Dedifferentiated amniotic fluid mesenchymal stem cell (primary cell): Measurements from ENCODE around the gene PIK3AP1.
"Not testable (repeated sequence)": the region's sequence is repeated elsewhere in the genome, so short reads cannot be mapped to it uniquely, and the experiment has no call there.

ENCODE experiments used
- DNase-seq: peaks from one replicate; pipeline ENCODE4 v3.0.0-alpha.2; 2016; ENCODE audit errors: extremely low spot score

PIK3AP1 gene, protein sequence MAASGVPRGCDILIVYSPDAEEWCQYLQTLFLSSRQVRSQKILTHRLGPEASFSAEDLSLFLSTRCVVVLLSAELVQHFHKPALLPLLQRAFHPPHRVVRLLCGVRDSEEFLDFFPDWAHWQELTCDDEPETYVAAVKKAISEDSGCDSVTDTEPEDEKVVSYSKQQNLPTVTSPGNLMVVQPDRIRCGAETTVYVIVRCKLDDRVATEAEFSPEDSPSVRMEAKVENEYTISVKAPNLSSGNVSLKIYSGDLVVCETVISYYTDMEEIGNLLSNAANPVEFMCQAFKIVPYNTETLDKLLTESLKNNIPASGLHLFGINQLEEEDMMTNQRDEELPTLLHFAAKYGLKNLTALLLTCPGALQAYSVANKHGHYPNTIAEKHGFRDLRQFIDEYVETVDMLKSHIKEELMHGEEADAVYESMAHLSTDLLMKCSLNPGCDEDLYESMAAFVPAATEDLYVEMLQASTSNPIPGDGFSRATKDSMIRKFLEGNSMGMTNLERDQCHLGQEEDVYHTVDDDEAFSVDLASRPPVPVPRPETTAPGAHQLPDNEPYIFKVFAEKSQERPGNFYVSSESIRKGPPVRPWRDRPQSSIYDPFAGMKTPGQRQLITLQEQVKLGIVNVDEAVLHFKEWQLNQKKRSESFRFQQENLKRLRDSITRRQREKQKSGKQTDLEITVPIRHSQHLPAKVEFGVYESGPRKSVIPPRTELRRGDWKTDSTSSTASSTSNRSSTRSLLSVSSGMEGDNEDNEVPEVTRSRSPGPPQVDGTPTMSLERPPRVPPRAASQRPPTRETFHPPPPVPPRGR

DNA sequence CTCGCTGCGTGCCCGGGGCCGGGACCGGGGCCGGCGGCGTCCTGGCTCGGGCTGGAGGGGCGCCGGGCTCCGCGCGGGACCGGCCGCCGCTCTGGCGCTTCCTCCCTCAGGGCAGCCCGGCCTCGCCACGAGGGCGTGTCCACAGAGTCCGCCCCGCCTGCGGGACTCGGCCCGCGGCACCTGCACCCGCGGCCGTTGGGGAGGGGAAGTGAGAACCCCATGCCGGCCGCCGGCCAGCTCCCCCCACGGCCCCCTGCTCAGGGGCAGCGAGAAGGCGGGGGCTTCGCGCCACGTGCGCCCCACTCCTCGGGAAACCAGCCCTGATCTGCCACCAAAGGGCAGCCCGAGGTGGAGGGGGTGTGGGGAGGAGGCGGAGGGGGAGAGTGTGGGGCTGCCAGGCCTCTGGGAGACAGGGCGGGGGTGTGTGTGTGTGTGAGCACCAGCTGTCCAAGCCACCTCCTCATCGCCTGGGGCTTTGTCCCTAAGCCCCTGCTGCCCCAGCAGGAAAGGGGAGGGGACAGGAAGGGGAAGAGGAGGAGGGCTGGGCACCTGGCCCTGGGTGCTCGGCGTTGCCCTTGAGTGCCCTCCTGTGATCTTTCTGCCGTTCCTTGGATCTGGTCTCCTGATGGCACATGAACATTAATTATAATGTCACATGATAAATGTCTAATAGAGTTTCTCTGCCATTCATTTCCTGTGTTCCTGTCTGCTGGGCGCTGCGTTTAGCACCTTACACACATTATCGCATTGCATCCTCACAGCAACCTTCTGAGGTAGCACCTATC lies at the start of gene PIK3AP1:
TSS of gene PIK3AP1 (minus strand) at position 93 of the 785 bp plus-strand sequence. CDS start 120 bp downstream, outside the sequence.
- no peak for DNase-seq

GRCh38 chr10:96768136-96768535 lies 47.8 kb upstream of the PIK3AP1 start:
- DNase-seq: no peak

- DNase-seq: no peak
Observed at GRCh38 chr10:96767611-96768010, 47.3 kb upstream of the PIK3AP1 start.

DNA sequence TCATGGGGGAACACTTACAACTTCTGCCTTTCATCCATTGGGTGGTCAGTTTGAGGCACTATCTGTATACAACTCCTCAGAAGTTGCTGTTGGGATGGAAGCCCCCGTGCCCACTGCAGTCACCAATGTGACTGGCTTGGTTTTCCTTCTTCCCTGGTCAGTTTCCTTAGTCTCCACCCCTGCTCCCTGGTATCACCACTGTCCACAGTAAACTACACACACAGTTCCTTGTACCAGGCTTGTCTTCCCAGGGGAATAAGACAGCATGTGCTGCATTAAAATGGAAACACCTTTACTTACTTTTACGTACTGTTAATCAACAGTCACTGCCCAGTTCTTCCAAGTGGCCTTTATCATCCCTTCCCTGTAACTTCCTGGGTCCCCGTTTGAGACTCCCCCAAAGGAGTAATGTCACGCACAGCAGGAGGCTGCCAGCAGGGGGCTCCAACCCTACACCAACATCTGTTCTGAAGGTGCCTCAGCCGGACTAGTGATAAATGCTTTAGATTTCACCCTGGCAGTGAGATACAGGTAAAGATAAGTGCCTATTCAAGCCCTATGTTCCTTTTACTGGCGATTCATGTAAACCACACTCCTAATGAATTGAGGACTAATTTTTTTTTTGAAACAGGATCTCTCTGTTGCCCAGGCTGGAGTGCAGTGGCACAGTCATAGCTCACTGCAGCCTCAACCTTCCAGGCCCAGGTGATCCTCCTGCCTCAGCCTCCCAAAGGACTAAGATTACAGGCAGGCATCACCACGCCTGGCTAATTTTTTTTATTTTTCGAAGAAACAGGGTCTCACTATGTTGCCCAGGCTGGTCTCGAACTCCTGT lies 45.3 kb upstream of the PIK3AP1 start:
- DNase-seq: peak; percentile 23

DNA sequence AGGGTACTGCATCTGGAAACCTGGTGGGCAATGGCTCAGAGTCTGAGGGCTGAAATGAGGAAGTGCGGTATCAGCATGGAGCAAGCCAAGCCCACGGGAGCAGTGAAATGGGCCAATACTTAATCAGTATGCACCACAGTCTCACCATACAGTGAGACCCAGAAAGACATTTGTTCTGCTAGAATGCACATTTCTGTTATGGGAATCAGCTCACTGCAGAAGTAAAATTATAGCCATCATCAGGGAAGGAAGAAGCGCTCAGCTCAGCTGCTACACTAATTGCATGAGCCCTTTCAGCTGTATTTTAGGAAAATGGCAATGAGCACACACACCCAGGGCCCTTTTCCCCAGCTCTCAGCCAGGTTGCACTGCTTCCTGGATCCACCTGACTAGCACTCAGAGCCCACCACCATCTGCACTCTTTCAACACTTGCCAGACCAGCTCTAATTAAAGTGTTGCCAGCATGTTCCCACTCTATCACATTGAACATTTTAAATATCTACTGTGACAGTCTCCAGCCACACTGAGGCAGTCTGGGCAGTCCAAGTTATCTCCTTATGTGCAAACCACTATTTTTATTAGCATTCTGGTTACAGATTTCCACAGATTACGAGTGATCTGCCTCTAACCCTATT lies 44.2 kb upstream of the PIK3AP1 start:
- DNase-seq: no peak

- DNase-seq: no peak
Observed at GRCh38 chr10:96758423-96758822, 38.1 kb upstream of the PIK3AP1 start.

GRCh38 chr10:96756111-96756903 lies 36.0 kb upstream of the PIK3AP1 start:
- DNase-seq: no peak

- DNase-seq: no peak
Observed at GRCh38 chr10:96753956-96754355, 33.6 kb upstream of the PIK3AP1 start.

DNA sequence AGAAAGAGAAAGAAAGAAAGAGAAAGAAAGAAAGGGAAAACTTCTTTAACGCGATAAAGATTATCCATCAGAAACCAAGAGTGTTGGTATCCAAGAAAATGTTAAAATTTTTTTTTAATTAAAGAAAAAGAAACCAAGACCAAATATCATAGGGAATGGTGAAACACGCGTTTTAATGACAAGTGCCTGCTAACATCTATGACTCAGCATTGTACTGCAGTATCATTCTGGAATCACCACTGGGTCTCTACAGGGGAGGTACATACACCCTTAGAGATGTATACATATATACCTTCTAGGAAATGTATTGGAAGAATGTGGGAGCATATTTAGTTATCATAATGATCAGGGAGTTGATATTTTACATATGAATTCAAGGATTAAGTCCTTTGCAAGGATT lies 32.1 kb upstream of the PIK3AP1 start:
- no peak for DNase-seq

- DNase-seq: not testable (repeated sequence)
Observed at GRCh38 chr10:96750316-96750715, 30.0 kb upstream of the PIK3AP1 start.

DNA sequence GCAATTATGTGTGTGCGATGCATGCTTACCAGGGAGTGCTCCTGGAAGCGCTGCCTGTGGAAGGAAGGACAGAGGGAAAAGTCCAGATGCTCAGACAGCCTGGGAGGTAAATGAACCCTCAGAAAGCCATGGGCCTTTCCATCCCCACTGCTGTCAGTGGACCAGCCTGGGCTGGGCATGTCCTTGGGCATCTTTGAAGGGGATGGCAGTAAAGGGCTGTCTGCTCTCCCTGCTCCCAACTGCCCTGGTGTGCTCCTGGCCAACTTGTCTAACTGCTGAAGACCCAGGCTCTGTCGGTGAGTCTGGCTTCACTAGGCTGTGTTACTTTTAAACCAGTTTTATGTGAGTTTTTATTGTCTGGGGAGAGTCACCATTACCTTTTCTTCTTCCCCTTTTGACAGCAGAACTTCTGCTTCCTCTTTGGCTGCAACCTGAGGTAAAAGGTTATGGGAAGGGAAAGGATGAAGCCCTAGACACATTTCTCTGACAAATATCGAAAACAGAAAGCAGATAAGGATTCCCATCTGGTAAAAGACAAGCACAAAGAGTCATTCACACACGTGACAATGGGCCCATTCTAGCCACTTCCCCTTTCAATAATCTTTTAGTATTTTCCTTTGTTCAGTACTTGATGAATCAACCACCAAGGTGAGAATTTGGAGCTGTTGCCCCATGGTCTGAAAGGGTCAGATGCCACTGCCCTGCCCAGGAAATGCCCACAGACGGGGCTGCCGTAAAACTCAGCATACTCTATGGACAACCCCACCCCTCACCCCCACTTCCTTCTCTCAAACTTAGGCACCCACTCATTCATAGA lies 27.6 kb upstream of the PIK3AP1 start:
- DNase-seq: no peak

DNA sequence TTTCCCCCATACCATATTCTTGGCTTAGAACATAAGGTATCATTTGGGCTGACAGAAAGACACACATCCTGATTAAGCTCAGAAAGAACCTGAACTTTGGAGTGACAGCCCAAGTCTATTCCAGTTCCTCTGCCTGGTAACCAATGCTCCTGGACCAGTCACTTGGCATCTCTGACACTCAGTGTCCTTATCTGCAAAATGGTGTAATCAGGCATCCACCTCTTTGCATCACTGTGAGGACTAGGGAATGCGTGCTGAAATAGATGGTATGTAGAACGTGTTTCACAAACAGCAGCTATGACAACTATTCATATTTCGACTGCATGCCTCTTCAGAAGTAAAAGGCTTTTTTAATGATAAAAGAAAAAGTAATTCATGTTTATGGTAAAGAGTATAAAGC lies 26.2 kb upstream of the PIK3AP1 start:
- DNase-seq: no peak

DNA sequence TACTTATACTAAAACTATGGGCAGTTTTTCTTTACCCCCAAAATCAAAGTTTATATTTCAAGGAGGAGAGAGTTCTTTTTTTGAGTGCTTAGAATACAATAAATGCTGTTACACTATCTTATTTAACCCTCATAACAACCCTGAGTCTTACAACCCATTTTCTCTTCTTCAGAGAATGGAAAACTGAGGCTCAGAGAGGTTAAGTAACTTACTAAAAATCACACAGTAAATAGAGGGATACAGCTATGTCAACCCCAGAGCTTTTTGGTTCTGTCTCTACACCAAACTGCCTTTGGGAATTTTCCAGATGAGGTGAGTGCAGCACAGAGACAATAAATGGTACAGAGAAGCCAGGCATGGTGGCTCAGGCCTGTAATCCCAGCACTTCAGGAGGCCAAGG lies 25.6 kb upstream of the PIK3AP1 start:
- DNase-seq: no peak

DNA sequence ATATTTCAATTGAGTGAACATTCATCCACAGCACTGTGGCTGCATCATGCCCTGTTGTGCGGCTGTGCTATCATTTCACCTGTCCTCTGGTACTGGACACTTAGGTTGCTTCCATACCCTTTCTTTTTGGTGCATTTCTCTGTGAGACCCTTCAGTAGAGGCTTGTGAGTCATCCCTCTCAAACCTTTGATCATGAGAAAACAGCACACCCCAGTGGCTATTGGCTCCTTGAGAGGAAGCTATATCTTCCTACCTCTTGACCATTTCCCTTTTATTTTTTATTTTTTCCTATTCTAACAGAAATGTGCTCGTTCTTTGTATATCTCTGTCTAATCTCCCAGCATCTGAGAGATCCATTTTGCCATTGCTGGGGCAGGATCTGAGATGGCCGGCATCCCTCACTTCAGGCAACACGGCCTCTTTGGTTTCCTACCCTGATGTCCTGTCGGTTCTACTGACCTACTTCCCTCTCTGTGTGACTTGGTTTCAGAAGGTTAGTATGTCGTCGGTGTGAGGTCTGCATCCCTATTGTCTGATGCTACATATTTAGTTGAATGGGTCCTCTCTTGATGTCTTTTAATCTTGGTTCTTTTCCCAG lies 23.8 kb upstream of the PIK3AP1 start:
- DNase-seq: no peak

DNA sequence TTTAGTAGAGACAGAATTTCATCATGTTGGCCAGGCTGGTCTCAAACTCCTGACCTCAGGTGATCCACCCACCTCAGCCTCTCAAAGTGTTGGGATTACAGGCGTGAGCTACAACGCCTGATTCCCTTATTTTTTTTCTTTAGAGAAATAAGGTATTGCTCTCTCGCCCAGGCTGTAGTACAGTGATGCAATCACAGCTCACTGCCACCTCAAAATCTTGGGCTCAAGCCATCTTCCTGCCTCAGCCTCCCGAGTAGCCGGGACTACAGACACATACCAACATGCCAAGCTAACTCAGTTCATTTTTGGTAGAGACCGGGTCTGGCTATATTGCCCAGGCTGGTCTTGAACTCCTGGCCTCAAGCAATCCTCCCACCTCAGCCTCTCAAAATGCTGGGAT lies 21.2 kb upstream of the PIK3AP1 start:
- not testable (repeated sequence) for DNase-seq

DNA sequence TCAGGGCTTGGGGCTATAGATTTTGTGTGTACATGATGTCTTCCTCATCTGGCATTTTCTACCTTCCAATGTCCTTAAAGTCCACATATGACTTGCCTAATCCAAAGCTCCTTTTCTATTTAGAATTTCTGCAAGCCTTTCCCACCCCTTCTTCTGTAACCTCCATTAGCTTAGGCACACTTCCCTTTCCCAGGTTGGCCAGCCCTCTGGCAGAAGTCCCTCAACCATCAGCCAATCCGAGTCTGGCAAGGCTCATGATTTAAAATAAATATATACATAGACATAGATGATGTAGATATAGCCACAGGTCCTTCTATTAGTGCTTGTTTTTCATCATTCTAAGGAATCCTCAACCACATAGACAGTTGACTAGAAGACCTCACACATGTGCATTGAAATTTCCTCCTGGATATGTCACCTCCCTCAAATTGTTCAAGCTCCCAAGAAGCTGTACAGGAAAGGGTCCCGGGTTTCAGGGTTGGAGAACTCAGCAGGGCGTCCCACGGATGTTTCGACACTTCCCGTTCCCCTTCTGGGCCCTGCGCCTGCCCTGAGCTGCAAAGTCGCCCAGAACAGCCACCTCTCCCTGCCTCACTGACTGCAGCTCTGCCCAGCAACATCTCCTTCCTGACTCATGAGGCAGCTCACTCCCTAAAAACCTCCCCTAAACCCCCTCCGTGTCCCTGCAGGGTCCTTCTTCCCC lies 20.4 kb upstream of the PIK3AP1 start:
- no peak for DNase-seq

- no peak for DNase-seq
Observed at GRCh38 chr10:96740141-96740540, 19.8 kb upstream of the PIK3AP1 start.

GRCh38 chr10:96737307-96737902 lies 17.1 kb upstream of the PIK3AP1 start:
- not testable (repeated sequence) for DNase-seq
